ENCODE measurements around the gene GABRB1. TPM values are rescaled to one million over a fixed set of nuclear protein-coding genes. Genes with fewer than 3 reads are reported as not detected.

The GABRB1 gene
- total RNA-seq, 3 donors from 2014 or later: 2.5 TPM; not detected in 2

DNA sequence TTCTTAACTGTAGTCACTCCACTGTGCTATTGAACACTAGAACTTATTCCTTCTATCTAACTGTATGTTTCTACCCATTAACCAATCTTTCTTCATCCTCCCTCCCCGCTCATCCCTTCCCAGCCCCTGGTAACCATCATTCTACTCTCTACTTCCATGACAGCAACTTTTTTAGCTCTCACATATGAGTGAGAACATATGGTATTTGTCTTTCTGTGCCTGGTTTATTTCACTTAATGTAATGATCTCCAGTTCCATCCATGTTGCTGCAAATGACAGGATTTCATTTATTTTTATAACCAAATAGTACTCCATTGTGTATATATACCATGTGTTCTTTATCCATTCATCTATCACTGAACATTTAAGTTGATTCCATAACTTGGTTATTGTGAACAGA lies 186.5 kb downstream of the GABRB1 start:
- TF ChIP-seq, protein P1, sequence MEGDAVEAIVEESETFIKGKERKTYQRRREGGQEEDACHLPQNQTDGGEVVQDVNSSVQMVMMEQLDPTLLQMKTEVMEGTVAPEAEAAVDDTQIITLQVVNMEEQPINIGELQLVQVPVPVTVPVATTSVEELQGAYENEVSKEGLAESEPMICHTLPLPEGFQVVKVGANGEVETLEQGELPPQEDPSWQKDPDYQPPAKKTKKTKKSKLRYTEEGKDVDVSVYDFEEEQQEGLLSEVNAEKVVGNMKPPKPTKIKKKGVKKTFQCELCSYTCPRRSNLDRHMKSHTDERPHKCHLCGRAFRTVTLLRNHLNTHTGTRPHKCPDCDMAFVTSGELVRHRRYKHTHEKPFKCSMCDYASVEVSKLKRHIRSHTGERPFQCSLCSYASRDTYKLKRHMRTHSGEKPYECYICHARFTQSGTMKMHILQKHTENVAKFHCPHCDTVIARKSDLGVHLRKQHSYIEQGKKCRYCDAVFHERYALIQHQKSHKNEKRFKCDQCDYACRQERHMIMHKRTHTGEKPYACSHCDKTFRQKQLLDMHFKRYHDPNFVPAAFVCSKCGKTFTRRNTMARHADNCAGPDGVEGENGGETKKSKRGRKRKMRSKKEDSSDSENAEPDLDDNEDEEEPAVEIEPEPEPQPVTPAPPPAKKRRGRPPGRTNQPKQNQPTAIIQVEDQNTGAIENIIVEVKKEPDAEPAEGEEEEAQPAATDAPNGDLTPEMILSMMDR (IDR thresholded peaks at IDR 0.05): no peak
- no peak for TF ChIP-seq POLR2AphosphoS5 (IDR thresholded peaks at IDR 0.05)
- Histone ChIP-seq H3K4me1 (no peaks in the 10 kb centered on the region), H3K27ac (no peak overlapping the region), H3K4me3 (no peak overlapping the region), H3K27me3 (no peaks in the 10 kb centered on the region), H3K36me3 (no peaks in the 10 kb centered on the region), H3K9me3 (no peaks in the 10 kb centered on the region)
- DNase-seq (ENCODE audit: low spot score in 2 of 2): no peak
- intact Hi-C loops (cut with DNase I; ENCODE audit: low total_unique reads): no loop called here

DNA sequence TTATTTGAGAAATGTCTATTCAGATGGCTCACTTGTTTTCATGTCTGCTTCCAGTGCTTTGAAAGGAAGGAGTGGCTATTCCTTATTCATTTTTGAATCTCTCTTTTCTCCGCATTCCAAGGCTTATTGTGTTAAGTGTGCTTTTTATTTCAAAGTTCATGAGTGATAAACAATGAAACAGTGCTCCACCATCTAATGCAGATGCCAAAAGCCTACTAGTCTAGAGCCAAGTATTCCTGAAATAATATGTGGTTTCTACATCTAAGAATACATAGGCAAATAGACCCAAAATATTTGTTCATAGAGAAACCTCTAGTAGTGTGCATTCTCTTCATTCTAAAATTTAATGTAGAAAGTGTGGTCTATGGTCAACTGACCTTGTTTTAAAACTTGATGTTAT lies 187.3 kb downstream of the GABRB1 start:
- H3K4me1 ChIP-seq: no peaks in the 10 kb centered on the region
- no peak overlapping the region for H3K27ac ChIP-seq
- no peak for DNase-seq (ENCODE audit: low spot score in 2 of 2)
- H3K4me3 ChIP-seq: no peak overlapping the region
- no peaks in the 10 kb centered on the region for H3K9me3 ChIP-seq
- no peaks in the 10 kb centered on the region for H3K27me3 ChIP-seq
- H3K36me3 ChIP-seq: no peaks in the 10 kb centered on the region
- intact Hi-C loops (cut with DNase I; ENCODE audit: low total_unique reads): no loop called here
- TF ChIP-seq POLR2AphosphoS5 (IDR thresholded peaks at IDR 0.05) (no peak), POLR2A (IDR thresholded peaks at IDR 0.05) (no peak)
- TF ChIP-seq, protein P1 (IDR thresholded peaks at IDR 0.05): no peak

DNA sequence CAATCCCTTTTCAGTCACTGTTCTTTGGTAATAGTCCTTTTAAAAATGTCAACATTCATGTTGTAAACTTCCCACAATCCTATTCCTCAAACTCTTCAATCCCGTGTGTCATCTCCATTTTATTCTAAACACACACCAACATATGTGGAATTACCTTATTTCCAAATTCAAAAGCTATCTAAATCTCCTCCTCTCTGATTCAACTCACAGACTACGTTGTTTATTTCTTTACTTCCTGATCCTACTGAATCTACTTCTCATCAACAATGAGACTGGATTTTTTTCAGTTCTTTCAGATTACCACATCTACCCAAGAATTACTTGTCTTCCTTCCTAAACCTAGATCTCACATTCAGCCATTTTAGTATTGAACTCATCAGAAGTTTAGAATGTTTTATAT lies 188.2 kb downstream of the GABRB1 start:
- intact Hi-C loops (cut with DNase I; ENCODE audit: low total_unique reads): no loop called here
- H3K4me1 ChIP-seq: no peaks in the 10 kb centered on the region
- TF ChIP-seq POLR2AphosphoS5 (IDR thresholded peaks at IDR 0.05) (no peak), POLR2A (IDR thresholded peaks at IDR 0.05) (no peak)
- TF ChIP-seq, protein P1 (IDR thresholded peaks at IDR 0.05): no peak

DNA sequence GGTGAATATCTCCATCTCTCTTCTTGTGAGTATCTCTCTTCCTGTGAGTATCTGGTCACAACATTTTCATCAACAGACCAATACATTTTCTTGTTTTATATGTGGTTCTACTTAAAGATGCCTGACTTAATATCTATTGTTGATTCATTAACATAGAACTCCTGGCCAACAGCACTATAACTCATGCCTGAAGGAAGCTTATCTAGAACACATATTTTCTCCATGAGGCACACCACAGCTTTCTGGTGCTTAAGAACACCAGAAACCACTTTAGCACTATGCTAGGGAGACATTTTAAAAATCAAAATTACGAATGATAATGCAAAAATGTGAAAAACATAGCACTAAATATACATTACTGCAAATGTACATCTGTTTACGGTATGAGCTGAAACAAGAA lies 190.4 kb downstream of the GABRB1 start:
- Histone ChIP-seq H3K36me3 (no peaks in the 10 kb centered on the region), H3K4me1 (no peaks in the 10 kb centered on the region), H3K27me3 (no peaks in the 10 kb centered on the region), H3K27ac (no peak overlapping the region), H3K4me3 (no peak overlapping the region), H3K9me3 (no peaks in the 10 kb centered on the region)
- intact Hi-C loops (cut with DNase I; ENCODE audit: low total_unique reads): no loop called here
- DNase-seq (ENCODE audit: low spot score in 2 of 2): no peak
- TF ChIP-seq POLR2AphosphoS5 (IDR thresholded peaks at IDR 0.05): no peak
- no peak for TF ChIP-seq POLR2A (IDR thresholded peaks at IDR 0.05)
- TF ChIP-seq, protein P1 (IDR thresholded peaks at IDR 0.05): no peak

More for the DNA sequence above, 188.2 kb downstream of the GABRB1 start:
- H3K4me3 ChIP-seq: no peak overlapping the region
- H3K9me3 ChIP-seq: no peaks in the 10 kb centered on the region
- no peaks in the 10 kb centered on the region for H3K27me3 ChIP-seq
- H3K27ac ChIP-seq: no peak overlapping the region
- no peaks in the 10 kb centered on the region for H3K36me3 ChIP-seq
- DNase-seq (ENCODE audit: low spot score in 2 of 2): no peak

DNA sequence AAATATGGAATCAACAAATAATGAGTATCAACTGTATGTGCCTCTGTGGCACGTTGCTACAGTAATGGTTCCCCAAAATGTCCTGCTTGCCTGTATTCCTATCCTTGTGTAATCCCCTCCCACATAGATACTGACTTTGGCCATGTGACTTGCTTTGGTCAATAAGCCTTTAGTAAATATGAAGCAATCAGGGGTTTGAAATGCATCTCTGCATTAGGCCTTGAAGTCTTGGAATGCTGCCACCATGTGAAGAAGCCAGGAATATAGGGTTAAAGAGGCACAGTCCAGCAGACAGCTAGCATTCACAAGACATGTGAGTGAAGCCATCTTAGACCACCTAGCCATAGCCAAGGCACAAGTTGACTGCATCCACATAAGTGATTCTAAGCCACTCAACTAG lies 190.9 kb downstream of the GABRB1 start:
- Histone ChIP-seq H3K4me1 (no peaks in the 10 kb centered on the region), H3K9me3 (no peaks in the 10 kb centered on the region), H3K27ac (no peak overlapping the region), H3K27me3 (no peaks in the 10 kb centered on the region), H3K36me3 (no peaks in the 10 kb centered on the region), H3K4me3 (no peak overlapping the region)
- TF ChIP-seq POLR2A (IDR thresholded peaks at IDR 0.05) (no peak), POLR2AphosphoS5 (IDR thresholded peaks at IDR 0.05) (no peak)
- TF ChIP-seq, protein P1 (IDR thresholded peaks at IDR 0.05): no peak
- DNase-seq (ENCODE audit: low spot score in 2 of 2): no peak
- intact Hi-C loops (cut with DNase I; ENCODE audit: low total_unique reads): no loop called here
